SH-SY5Y (cell line): Measurements from ENCODE around the gene CLGN.

ENCODE experiments used
- GATA2 ChIP-seq: IDR thresholded peaks from 2 replicates; pipeline ENCODE4 v1.6.1; 2011; ENCODE audit warnings: mild to moderate bottlenecking, low read depth, low read length
- GATA3 ChIP-seq: IDR thresholded peaks from 2 replicates; pipeline ENCODE4 v1.6.1; 2011; ENCODE audit warnings: low read depth, mild to moderate bottlenecking, low read length, moderate library complexity

- TF ChIP-seq GATA2 (no peak), GATA3 (no peak)
Observed at GRCh38 chr4:140427106-140427918, at the start of gene CLGN.
